Astrocyte (in vitro differentiated cells and primary cell): Measurements from ENCODE around the gene PABPC1L.

Experiments used
- EZH2 ChIP-seq: IDR thresholded peaks from 2 replicates; pipeline ENCODE4 v1.6.1; 2012; ENCODE audit warnings: mild to moderate bottlenecking, low read length, inconsistent platforms; ENCODE audit not compliant: insufficient read depth
- TF ChIP-seq, protein P1 (sequence below): IDR thresholded peaks from 2 replicates; pipeline ENCODE4 v1.5.1; 2011; ENCODE audit warnings: low read depth, mild to moderate bottlenecking, inconsistent platforms, low read length, moderate library complexity; ENCODE audit not compliant: insufficient read depth

DNA sequence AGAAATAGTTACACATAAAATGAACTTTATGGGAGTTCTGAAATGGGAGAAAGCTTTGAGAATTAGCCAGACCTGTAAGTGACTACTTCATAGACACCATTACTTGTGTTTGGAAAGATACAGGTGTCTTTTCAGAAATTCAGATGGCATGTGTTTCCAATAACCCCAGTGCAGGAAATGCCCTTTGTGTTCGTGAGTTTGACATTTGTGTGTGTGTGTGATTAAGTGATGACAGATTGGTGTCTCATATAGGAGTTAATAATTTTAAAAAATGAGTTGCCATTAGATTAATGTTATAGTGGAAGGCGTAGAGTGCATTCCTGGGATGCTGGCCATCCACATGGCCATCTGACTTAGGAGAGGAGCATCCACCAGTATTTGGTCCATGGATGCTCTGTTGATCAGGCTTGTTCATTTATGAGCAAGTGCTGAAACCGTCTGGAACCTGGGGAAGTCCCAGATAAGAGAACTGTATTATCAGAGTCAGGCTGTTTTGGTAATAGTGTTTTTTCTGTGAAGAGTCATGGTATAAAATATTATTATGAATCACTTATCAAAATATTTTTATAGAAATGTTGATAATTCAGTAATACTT lies 59.5 kb downstream of the PABPC1L start:
- TF ChIP-seq, protein P1, sequence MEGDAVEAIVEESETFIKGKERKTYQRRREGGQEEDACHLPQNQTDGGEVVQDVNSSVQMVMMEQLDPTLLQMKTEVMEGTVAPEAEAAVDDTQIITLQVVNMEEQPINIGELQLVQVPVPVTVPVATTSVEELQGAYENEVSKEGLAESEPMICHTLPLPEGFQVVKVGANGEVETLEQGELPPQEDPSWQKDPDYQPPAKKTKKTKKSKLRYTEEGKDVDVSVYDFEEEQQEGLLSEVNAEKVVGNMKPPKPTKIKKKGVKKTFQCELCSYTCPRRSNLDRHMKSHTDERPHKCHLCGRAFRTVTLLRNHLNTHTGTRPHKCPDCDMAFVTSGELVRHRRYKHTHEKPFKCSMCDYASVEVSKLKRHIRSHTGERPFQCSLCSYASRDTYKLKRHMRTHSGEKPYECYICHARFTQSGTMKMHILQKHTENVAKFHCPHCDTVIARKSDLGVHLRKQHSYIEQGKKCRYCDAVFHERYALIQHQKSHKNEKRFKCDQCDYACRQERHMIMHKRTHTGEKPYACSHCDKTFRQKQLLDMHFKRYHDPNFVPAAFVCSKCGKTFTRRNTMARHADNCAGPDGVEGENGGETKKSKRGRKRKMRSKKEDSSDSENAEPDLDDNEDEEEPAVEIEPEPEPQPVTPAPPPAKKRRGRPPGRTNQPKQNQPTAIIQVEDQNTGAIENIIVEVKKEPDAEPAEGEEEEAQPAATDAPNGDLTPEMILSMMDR, result no peak
- no peak for TF ChIP-seq EZH2
